Common myeloid progenitor, CD34-positive (primary cell): Measurements from ENCODE around the gene AP3B1.

Experiments used
- CTCF ChIA-PET: fragments of 350-600 bp; sonication (Branson Sonifier 250); formaldehyde crosslinking; loops from one replicate; lab custom pipeline; 2021; ENCODE audit warnings: antibody characterized with exemption; lab: Charles Lee
- POLR2A ChIA-PET: fragments of 350-600 bp; sonication (Branson Sonifier 250); formaldehyde crosslinking; loops from one replicate; lab custom pipeline; 2021; ENCODE audit warnings: antibody characterized with exemption; lab: Charles Lee
- DNase-seq, 3 donors: peaks; one replicate each; pipeline versions ENCODE4 v3.0.0 to v3.0.0-alpha.2; 2013
- H3K27ac ChIP-seq, 2 experiments: 1 replicate in 1 of 2; 2 replicates in 1 of 2; pipeline ENCODE4 v1.7.0; 2013; ENCODE audit warnings: inconsistent platforms in 2 of 2, low read length in 2 of 2, mild to moderate bottlenecking in 2 of 2, low read depth in 1 of 2, moderate library complexity in 1 of 2; ENCODE audit not compliant: severe bottlenecking in 2 of 2, insufficient read depth in 1 of 2, poor library complexity in 1 of 2
- H3K27me3 ChIP-seq, 5 experiments: replicated peaks in 2 of 5; 1 replicate in 3 of 5; 2 replicates in 2 of 5; pipeline versions ENCODE4 v1.6.1 to v1.7.0; 2013; ENCODE audit warnings: low read length in 4 of 5, mild to moderate bottlenecking in 2 of 5, moderate library complexity in 2 of 5, inconsistent platforms in 1 of 5; ENCODE audit not compliant: insufficient read depth in 5 of 5, control insufficient read depth in 4 of 5
- H3K36me3 ChIP-seq, 4 experiments: 1 replicate in 2 of 4; 2 replicates in 2 of 4; pipeline versions ENCODE4 v1.6.1 to v1.7.0; 2013; ENCODE audit warnings: low read length in 3 of 4, control low read depth in 1 of 4, mild to moderate bottlenecking in 1 of 4; ENCODE audit not compliant: control insufficient read depth in 4 of 4, insufficient read depth in 4 of 4
- H3K4me1 ChIP-seq, 4 experiments: 1 replicate in 3 of 4; 2 replicates in 1 of 4; pipeline versions ENCODE4 v1.6.1 to v1.7.1; 2013; ENCODE audit warnings: low read length in 3 of 4, mild to moderate bottlenecking in 3 of 4, control low read depth in 1 of 4, inconsistent platforms in 1 of 4, moderate library complexity in 1 of 4; ENCODE audit not compliant: control insufficient read depth in 4 of 4, insufficient read depth in 4 of 4; ENCODE audit errors: control extremely low read depth in 1 of 4
- H3K4me3 ChIP-seq, 7 experiments: 1 replicate in 4 of 7; 2 replicates in 3 of 7; pipeline versions ENCODE4 v1.5.1 to v1.7.0; 2013; ENCODE audit warnings: mild to moderate bottlenecking in 7 of 7, low read length in 6 of 7, moderate library complexity in 6 of 7, inconsistent platforms in 2 of 7, low read depth in 2 of 7, control low read depth in 1 of 7; ENCODE audit not compliant: insufficient read depth in 4 of 7, control insufficient read depth in 1 of 7; ENCODE audit errors: extremely low read depth in 1 of 7
- H3K9me3 ChIP-seq, 5 experiments: 1 replicate in 4 of 5; 2 replicates in 1 of 5; pipeline versions ENCODE4 v1.6.1 to v1.7.1; 2013; ENCODE audit warnings: low read length in 4 of 5, mild to moderate bottlenecking in 2 of 5, inconsistent platforms in 1 of 5, low read depth in 1 of 5, moderate library complexity in 1 of 5; ENCODE audit not compliant: control insufficient read depth in 4 of 5, insufficient read depth in 2 of 5; ENCODE audit errors: control extremely low read depth in 1 of 5
- WGBS: methylation state at CpG from one replicate; pipeline ENCODE4 v1.1.5; 2013; ENCODE audit not compliant: insufficient coverage; 5-methylcytosine and 5-hydroxymethylcytosine counted together

The AP3B1 gene

GRCh38 chr5:78215972-78216371, 78.5 kb downstream of the AP3B1 start:
- H3K4me3 ChIP-seq = no peak overlapping the region
- H3K4me1 ChIP-seq = no peaks in the 10 kb centered on the region
- peaks cover 9 to 28% (median 21%) of the 10 kb centered on the region in 4 experiments for H3K36me3 ChIP-seq
- H3K27ac ChIP-seq = no peak overlapping the region
- ChIA-PET CTCF (interaction anchor here (0.8 to 1.3 kb wide), 3 partner anchors 11 to 14 kb away, joined by 3 to 4 read pairs (median 3); no protein-coding TSS in a partner anchor), POLR2A (no interaction called here)
- no CpG with 5 or more reads among the region's 4 CpGs for WGBS
- no peaks in the 10 kb centered on the region for H3K27me3 ChIP-seq
- DNase-seq = no peak
- peaks cover 0 to 6% (median 4%) of the 10 kb centered on the region in 5 experiments for H3K9me3 ChIP-seq

- H3K27ac ChIP-seq = no peak overlapping the region
- H3K9me3 ChIP-seq = peaks cover 0 to 2% (median 0%) of the 10 kb centered on the region in 5 experiments
- WGBS = 100% methylated on average over 1 of the region's 1 CpG
- no peak for DNase-seq
- ChIA-PET CTCF (interaction anchor here (1.0 to 1.3 kb wide), 2 partner anchors 12 kb away, joined by 3 read pairs; no protein-coding TSS in a partner anchor), POLR2A (no interaction called here)
- H3K4me1 ChIP-seq = no peaks in the 10 kb centered on the region
- no peak overlapping the region for H3K4me3 ChIP-seq
- peaks cover 6 to 24% (median 20%) of the 10 kb centered on the region in 4 experiments for H3K36me3 ChIP-seq
- H3K27me3 ChIP-seq = no peaks in the 10 kb centered on the region
Measured at GRCh38 chr5:78215565-78215964, 78.9 kb downstream of the AP3B1 start.

- no peaks in the 10 kb centered on the region for H3K27me3 ChIP-seq
Measured at GRCh38 chr5:78213799-78214198, 80.7 kb downstream of the AP3B1 start.

GRCh38 chr5:78211052-78211451, 83.4 kb downstream of the AP3B1 start:
- WGBS = no CpG with 5 or more reads among the region's 4 CpGs
- H3K9me3 ChIP-seq = no peaks in the 10 kb centered on the region
- DNase-seq = no peak
- no peaks in the 10 kb centered on the region for H3K4me1 ChIP-seq
- H3K4me3 ChIP-seq = no peak overlapping the region
- POLR2A ChIA-PET = no interaction called here
- H3K36me3 ChIP-seq = peaks cover 7 to 31% (median 18%) of the 10 kb centered on the region in 4 experiments
- CTCF ChIA-PET = interaction anchor here (1.2 kb wide), 1 partner anchor 21 kb away, joined by 3 read pairs; no protein-coding TSS in a partner anchor
- no peak overlapping the region for H3K27ac ChIP-seq
- H3K27me3 ChIP-seq = no peaks in the 10 kb centered on the region

More at GRCh38 chr5:78213799-78214198, 80.7 kb downstream of the AP3B1 start:
- POLR2A ChIA-PET = no interaction called here
- CTCF ChIA-PET = no interaction called here
- Histone ChIP-seq H3K27ac (no peak overlapping the region), H3K4me1 (no peaks in the 10 kb centered on the region), H3K36me3 (peaks cover 5 to 24% (median 15%) of the 10 kb centered on the region in 4 experiments), H3K9me3 (no peaks in the 10 kb centered on the region), H3K4me3 (no peak overlapping the region)
- no peak for DNase-seq
- WGBS = 93% methylated on average over 3 of the region's 3 CpGs

GRCh38 chr5:78204241-78204640, 90.3 kb downstream of the AP3B1 start:
- H3K27ac ChIP-seq = no peak overlapping the region
- ChIA-PET CTCF (no interaction called here), POLR2A (no interaction called here)
- peaks cover 2 to 12% (median 6%) of the 10 kb centered on the region in 5 experiments for H3K9me3 ChIP-seq
- peaks cover 2 to 45% (median 37%) of the 10 kb centered on the region in 4 experiments for H3K36me3 ChIP-seq
- H3K4me3 ChIP-seq = no peak overlapping the region
- no peaks in the 10 kb centered on the region for H3K4me1 ChIP-seq
- DNase-seq = no peak
- H3K27me3 ChIP-seq = no peaks in the 10 kb centered on the region
- 100% methylated on average over 2 of the region's 2 CpGs for WGBS

GRCh38 chr5:78203815-78204214, 90.7 kb downstream of the AP3B1 start:
- H3K27me3 ChIP-seq = no peaks in the 10 kb centered on the region
- peaks cover 2 to 46% (median 38%) of the 10 kb centered on the region in 4 experiments for H3K36me3 ChIP-seq
- ChIA-PET CTCF (interaction anchor here (1.0 kb wide), 2 partner anchors 10 to 12 kb away, joined by 3 read pairs; no protein-coding TSS in a partner anchor), POLR2A (no interaction called here)
- H3K4me3 ChIP-seq = no peak overlapping the region
- WGBS = no CpG with 5 or more reads among the region's 2 CpGs
- peaks cover 2 to 12% (median 6%) of the 10 kb centered on the region in 5 experiments for H3K9me3 ChIP-seq
- no peak for DNase-seq
- H3K4me1 ChIP-seq = no peaks in the 10 kb centered on the region
- no peak overlapping the region for H3K27ac ChIP-seq

GRCh38 chr5:78190402-78190801, 104.1 kb downstream of the AP3B1 start:
- DNase-seq = no peak
- POLR2A ChIA-PET = no interaction called here
- H3K4me1 ChIP-seq = no peaks in the 10 kb centered on the region
- H3K27ac ChIP-seq = no peak overlapping the region
- CTCF ChIA-PET = interaction anchor here (0.6 to 1.4 kb wide), 2 partner anchors 21 to 171 kb away, joined by 3 read pairs; no protein-coding TSS in a partner anchor
- H3K9me3 ChIP-seq = peaks cover 0 to 7% (median 0%) of the 10 kb centered on the region in 5 experiments
- 100% methylated on average over 1 of the region's 1 CpG for WGBS
- peaks cover 0 to 9% (median 1%) of the 10 kb centered on the region in 4 experiments for H3K36me3 ChIP-seq
- H3K27me3 ChIP-seq = no peaks in the 10 kb centered on the region
- H3K4me3 ChIP-seq = no peak overlapping the region
